GM19193 (cell line): Measurements from ENCODE around the gene AIF1L.

Experiments
- POLR2A ChIP-seq: IDR thresholded peaks from 4 replicates; pipeline ENCODE4 v1.6.1; 2011; ENCODE audit not compliant: insufficient read depth, insufficient read length; ENCODE audit errors: extremely low read depth

The AIF1L gene

GRCh38 chr9:131068076-131068816 lies 28.1 kb upstream of the AIF1L start:
- no peak for TF ChIP-seq POLR2A

GRCh38 chr9:131069699-131070098 lies 26.6 kb upstream of the AIF1L start:
- no peak for TF ChIP-seq POLR2A

GRCh38 chr9:131072107-131072870 lies 24.0 kb upstream of the AIF1L start:
- TF ChIP-seq POLR2A, result no peak

GRCh38 chr9:131072871-131073237 lies 23.5 kb upstream of the AIF1L start:
- no peak for TF ChIP-seq POLR2A

DNA sequence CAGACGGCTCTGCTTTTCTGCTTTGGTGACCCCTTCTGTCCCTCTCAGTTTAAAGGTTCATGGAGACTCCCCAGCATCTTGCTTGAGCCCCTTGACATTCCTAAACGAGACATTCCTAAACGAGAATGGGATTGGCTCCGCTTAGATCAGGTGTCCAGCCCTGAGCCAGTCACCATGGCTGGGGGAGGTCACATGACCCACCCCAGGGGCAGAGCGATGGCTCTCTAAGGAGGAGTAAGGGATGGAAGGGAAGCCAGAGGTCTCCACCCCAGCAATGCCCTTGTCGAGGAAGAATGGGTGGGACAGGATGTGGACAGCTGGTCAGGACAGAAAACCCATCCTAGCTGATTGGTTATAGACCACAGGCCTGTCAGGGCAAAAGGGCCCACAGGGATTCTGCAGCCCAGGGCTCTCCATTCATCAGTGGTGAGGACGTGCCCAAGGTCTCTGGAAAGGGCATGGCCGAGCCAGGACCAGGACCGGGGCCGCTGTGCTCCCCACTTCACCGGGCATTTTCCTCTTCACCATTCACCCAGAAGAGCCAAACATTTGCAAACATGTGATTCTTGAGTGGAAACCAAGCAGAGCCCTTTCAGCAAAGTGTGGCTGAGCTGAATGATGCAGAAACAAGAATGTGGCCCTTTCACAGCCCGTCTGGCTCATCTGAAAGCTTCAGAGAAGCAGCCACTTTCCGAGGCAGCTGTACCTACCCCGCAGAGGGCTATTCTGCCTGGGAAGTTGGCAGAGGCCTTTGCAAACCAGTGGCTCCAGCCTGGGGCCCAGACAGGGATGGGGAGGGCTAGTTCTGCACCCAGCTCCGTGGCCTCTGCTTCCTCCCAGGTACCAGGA lies 19.8 kb upstream of the AIF1L start:
- TF ChIP-seq POLR2A, result no peak

- no peak for TF ChIP-seq POLR2A
Observed at GRCh38 chr9:131078427-131079366, 17.6 kb upstream of the AIF1L start.

- no peak for TF ChIP-seq POLR2A
Observed at GRCh38 chr9:131080589-131080988, 15.7 kb upstream of the AIF1L start.

DNA sequence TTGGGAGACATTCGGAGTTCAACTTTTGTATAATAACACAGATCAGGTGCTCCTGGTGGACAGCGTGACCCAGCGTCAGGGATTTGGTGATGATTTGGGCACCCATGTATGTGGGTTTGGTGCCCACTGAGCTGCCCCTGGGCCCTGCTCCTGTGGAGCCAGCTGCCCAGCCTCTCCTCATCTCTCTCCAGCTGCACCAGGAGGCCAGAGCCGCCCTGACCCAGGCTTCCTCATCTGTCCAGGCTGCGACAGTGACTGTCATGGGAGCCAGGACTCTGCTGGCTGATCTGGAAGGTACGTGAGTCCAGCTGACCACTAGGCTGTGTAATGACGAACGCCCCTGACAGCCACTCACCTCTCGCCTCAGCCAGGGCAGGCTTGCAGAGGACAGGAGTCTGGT lies 14.5 kb upstream of the AIF1L start:
- no peak for TF ChIP-seq POLR2A

GRCh38 chr9:131082774-131083512 lies 13.4 kb upstream of the AIF1L start:
- no peak for TF ChIP-seq POLR2A

DNA sequence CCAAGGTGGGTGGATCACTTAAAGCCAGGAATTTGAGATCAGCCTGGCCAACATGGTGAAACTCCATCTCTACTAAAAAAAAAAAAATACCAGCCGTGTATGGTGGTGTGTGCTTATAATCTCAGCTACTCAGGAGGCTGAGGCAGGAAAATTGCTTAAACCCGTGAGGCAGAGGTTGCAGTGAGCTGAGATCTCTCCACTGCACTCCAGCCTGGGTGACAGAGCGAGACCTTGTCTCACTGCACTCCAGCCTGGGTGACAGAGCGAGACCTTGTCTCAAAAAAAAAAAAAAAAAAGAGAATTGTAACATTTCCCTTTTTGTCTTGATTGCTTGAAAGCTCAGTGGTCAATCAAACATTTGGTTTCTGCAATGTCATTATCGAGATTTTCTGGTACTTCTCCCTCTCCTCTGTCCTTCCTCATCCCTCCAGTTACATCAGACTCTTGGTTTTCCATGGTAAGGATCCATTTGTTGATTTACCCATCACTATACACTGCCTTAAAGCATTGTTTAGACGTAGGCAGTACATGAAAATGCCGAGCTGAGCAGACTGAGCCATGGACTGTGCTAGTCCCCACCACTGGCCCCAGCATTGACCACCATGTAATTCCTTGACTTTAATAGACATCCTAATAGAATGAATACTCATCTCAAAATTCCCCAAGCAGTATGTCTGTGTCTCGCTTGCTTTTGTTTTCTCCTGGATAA lies 11.5 kb upstream of the AIF1L start:
- TF ChIP-seq POLR2A, result no peak

GRCh38 chr9:131085370-131086122 lies 10.8 kb upstream of the AIF1L start:
- TF ChIP-seq POLR2A, result no peak

- TF ChIP-seq POLR2A, result no peak
Observed at GRCh38 chr9:131087354-131087893, 8.9 kb upstream of the AIF1L start.
